ENCODE measurements around the gene MYOF. TPM values are rescaled to one million over a fixed set of nuclear protein-coding genes. Genes with fewer than 3 reads are reported as not detected.

The MYOF gene
- 484 and 499 TPM in 2 replicates for total RNA-seq

GRCh38 chr10:93482145-93482834 is at the start of gene MYOF:
Gene MYOF (minus strand): TSS chr10:93482334. CDS start chr10:93482194, 140 bp downstream.

GRCh38 chr10:93496322-93497041 is 14.3 kb upstream of the MYOF start, which contains the start of gene CEP55:
Gene CEP55 (plus strand): TSS chr10:93496612. CDS start chr10:93500052, 3,440 bp downstream.

Other genes starting within 250 kb of the MYOF start
- 5.5 and 12.3 TPM in 2 replicates for gene CEP55, start 14.3 kb upstream of the MYOF start, total RNA-seq
- not detected in 2 replicates for gene FFAR4, start 84.3 kb upstream of the MYOF start, total RNA-seq
- gene RBP4, start 118.9 kb upstream of the MYOF start, total RNA-seq = 0.59 and 1.7 TPM in 2 replicates
- not detected in 2 replicates for gene PDE6C, start 130.2 kb upstream of the MYOF start, total RNA-seq
- gene FRA10AC1, start 220.3 kb upstream of the MYOF start, total RNA-seq = 6.2 and 6.8 TPM in 2 replicates